Activated naive CD4-positive, alpha-beta T cell treated with anti-CD3 and anti-CD28 coated beads, Interleukin-2, amount 10 ng/mL, durations not matched to agents 7 days and 5 days (primary cell): ENCODE results near the gene WFDC6.

ENCODE experiments used
- CTCF ChIA-PET: fragments of 350-600 bp; sonication (Branson Sonifier 250); formaldehyde crosslinking; loops from one replicate; lab custom pipeline; 2021; ENCODE audit warnings: antibody characterized with exemption; lab: Charles Lee
- DNase-seq: peaks from one replicate; pipeline ENCODE4 v3.0.0-alpha.2; 2020
- H3K27ac Mint-ChIP-seq: one replicate; pipeline ENCODE4 v1.8.0; 2021; ENCODE audit warnings: mild to moderate bottlenecking, moderate library complexity, mixed read lengths
- H3K27me3 Mint-ChIP-seq: one replicate; pipeline ENCODE4 v1.8.0; 2021; ENCODE audit warnings: mild to moderate bottlenecking, mixed read lengths
- H3K36me3 Mint-ChIP-seq: one replicate; pipeline ENCODE4 v1.8.0; 2021; ENCODE audit warnings: mixed read lengths
- H3K4me1 Mint-ChIP-seq: one replicate; pipeline ENCODE4 v1.8.0; 2021; ENCODE audit warnings: mixed read lengths
- H3K4me3 Mint-ChIP-seq: one replicate; pipeline ENCODE4 v1.8.0; 2021; ENCODE audit warnings: mild to moderate bottlenecking, moderate library complexity, mixed read lengths
- H3K9me3 Mint-ChIP-seq: one replicate; pipeline ENCODE4 v1.8.0; 2021; ENCODE audit warnings: mixed read lengths

The WFDC6 gene

GRCh38 chr20:45548410-45548809 lies 9.1 kb upstream of the WFDC6 start:
- Mint-ChIP-seq H3K4me1 (no peaks in the 10 kb centered on the region), H3K9me3 (no peaks in the 10 kb centered on the region), H3K36me3 (no peaks in the 10 kb centered on the region), H3K4me3 (no peak overlapping the region), H3K27ac (no peak overlapping the region), H3K27me3 (peaks cover 38% of the 10 kb centered on the region)
- DNase-seq = no peak
- CTCF ChIA-PET = no interaction called here

GRCh38 chr20:45547206-45547770 lies 8.0 kb upstream of the WFDC6 start, which contains the start of gene EPPIN:
EPPIN (minus strand) TSS chr20:45547401; CDS start chr20:45547357, 44 bp downstream.
- H3K4me1 Mint-ChIP-seq = no peaks in the 10 kb centered on the region
- CTCF ChIA-PET = no interaction called here
- no peak within 1 kb of the TSS for H3K4me3 Mint-ChIP-seq
- H3K27me3 Mint-ChIP-seq = peaks cover 41% of the 10 kb centered on the region
- H3K27ac Mint-ChIP-seq = no peak within 1 kb of the TSS
- no peak for DNase-seq
- H3K36me3 Mint-ChIP-seq = no peaks in the 10 kb centered on the region
- H3K9me3 Mint-ChIP-seq = no peaks in the 10 kb centered on the region

GRCh38 chr20:45545754-45546453 lies 6.6 kb upstream of the WFDC6 start:
- CTCF ChIA-PET = interaction anchor here (1.5 kb wide), 1 partner anchor 50 kb away, joined by 3 read pairs; no protein-coding TSS in a partner anchor
- Mint-ChIP-seq H3K4me1 (no peaks in the 10 kb centered on the region), H3K9me3 (no peaks in the 10 kb centered on the region), H3K4me3 (no peak overlapping the region), H3K36me3 (no peaks in the 10 kb centered on the region), H3K27ac (no peak overlapping the region), H3K27me3 (peaks cover 47% of the 10 kb centered on the region)
- DNase-seq = no peak

- CTCF ChIA-PET = interaction anchor here (1.5 kb wide), 1 partner anchor 50 kb away, joined by 3 read pairs; no protein-coding TSS in a partner anchor
- no peaks in the 10 kb centered on the region for H3K9me3 Mint-ChIP-seq
- no peak overlapping the region for H3K27ac Mint-ChIP-seq
- H3K4me3 Mint-ChIP-seq = no peak overlapping the region
- peaks cover 47% of the 10 kb centered on the region for H3K27me3 Mint-ChIP-seq
- H3K36me3 Mint-ChIP-seq = no peaks in the 10 kb centered on the region
- no peaks in the 10 kb centered on the region for H3K4me1 Mint-ChIP-seq
- DNase-seq = no peak
Observed at GRCh38 chr20:45545351-45545750, 6.1 kb upstream of the WFDC6 start.

GRCh38 chr20:45538209-45538799 lies 978 bp downstream of the WFDC6 start:
- Mint-ChIP-seq H3K36me3 (no peaks in the 10 kb centered on the region), H3K27ac (no peak overlapping the region), H3K9me3 (no peaks in the 10 kb centered on the region), H3K4me1 (no peaks in the 10 kb centered on the region), H3K4me3 (no peak overlapping the region), H3K27me3 (peaks cover 34% of the 10 kb centered on the region)
- CTCF ChIA-PET = no interaction called here
- DNase-seq = no peak

GRCh38 chr20:45527294-45527693 lies 12.0 kb downstream of the WFDC6 start:
- Mint-ChIP-seq H3K27ac (no peak overlapping the region), H3K4me3 (no peak overlapping the region)
- CTCF ChIA-PET = interaction anchor here (1.7 kb wide), 1 partner anchor 243 kb away, joined by 6 read pairs; no protein-coding TSS in a partner anchor

GRCh38 chr20:45523821-45524220 lies 15.5 kb downstream of the WFDC6 start:
- H3K9me3 Mint-ChIP-seq = no peaks in the 10 kb centered on the region
- H3K4me1 Mint-ChIP-seq = no peaks in the 10 kb centered on the region
- H3K4me3 Mint-ChIP-seq = no peak overlapping the region
- DNase-seq = no peak
- H3K27ac Mint-ChIP-seq = no peak overlapping the region
- CTCF ChIA-PET = no interaction called here
- peaks cover 23% of the 10 kb centered on the region for H3K27me3 Mint-ChIP-seq
- H3K36me3 Mint-ChIP-seq = no peaks in the 10 kb centered on the region

More at GRCh38 chr20:45527294-45527693, 12.0 kb downstream of the WFDC6 start:
- Mint-ChIP-seq H3K36me3 (no peaks in the 10 kb centered on the region), H3K27me3 (peaks cover 23% of the 10 kb centered on the region), H3K9me3 (no peaks in the 10 kb centered on the region), H3K4me1 (no peaks in the 10 kb centered on the region)
- no peak for DNase-seq

- Mint-ChIP-seq H3K4me3 (no peak overlapping the region), H3K27ac (no peak overlapping the region), H3K27me3 (peaks cover 3% of the 10 kb centered on the region), H3K9me3 (no peaks in the 10 kb centered on the region), H3K36me3 (no peaks in the 10 kb centered on the region), H3K4me1 (no peaks in the 10 kb centered on the region)
- no peak for DNase-seq
- CTCF ChIA-PET = no interaction called here
Observed at GRCh38 chr20:45518282-45518681, 21.0 kb downstream of the WFDC6 start.

- Mint-ChIP-seq H3K27me3 (peaks cover 7% of the 10 kb centered on the region), H3K4me3 (no peak within 1 kb of the TSS), H3K9me3 (no peaks in the 10 kb centered on the region), H3K27ac (no peak within 1 kb of the TSS), H3K36me3 (no peaks in the 10 kb centered on the region), H3K4me1 (no peaks in the 10 kb centered on the region)
- DNase-seq = no peak
- CTCF ChIA-PET = interaction anchor here (0.5 kb wide), 1 partner anchor 16 kb away, joined by 3 read pairs; no protein-coding TSS in a partner anchor
Observed at GRCh38 chr20:45515147-45515913, 24.0 kb downstream of the WFDC6 start, which contains the start of gene SPINT3. SPINT3 (minus strand) TSS chr20:45515622; CDS start chr20:45515608, 14 bp downstream.

- no peaks in the 10 kb centered on the region for H3K36me3 Mint-ChIP-seq
- H3K27me3 Mint-ChIP-seq = peaks cover 21% of the 10 kb centered on the region
- CTCF ChIA-PET = interaction anchor here (1.5 kb wide), 1 partner anchor 261 kb away, joined by 3 read pairs; no protein-coding TSS in a partner anchor
- H3K9me3 Mint-ChIP-seq = no peaks in the 10 kb centered on the region
- H3K4me3 Mint-ChIP-seq = no peak overlapping the region
- H3K4me1 Mint-ChIP-seq = peaks cover 3% of the 10 kb centered on the region
- DNase-seq = no peak
- H3K27ac Mint-ChIP-seq = no peak overlapping the region
Observed at GRCh38 chr20:45510242-45510862, 28.9 kb downstream of the WFDC6 start.

- no peaks in the 10 kb centered on the region for H3K36me3 Mint-ChIP-seq
- no peak overlapping the region for H3K4me3 Mint-ChIP-seq
- H3K27me3 Mint-ChIP-seq = peaks cover 19% of the 10 kb centered on the region
- CTCF ChIA-PET = no interaction called here
- no peak for DNase-seq
- H3K27ac Mint-ChIP-seq = no peak overlapping the region
- no peaks in the 10 kb centered on the region for H3K9me3 Mint-ChIP-seq
- H3K4me1 Mint-ChIP-seq = peaks cover 3% of the 10 kb centered on the region
Observed at GRCh38 chr20:45509091-45509490, 30.2 kb downstream of the WFDC6 start.

GRCh38 chr20:45508068-45508886 lies 31.0 kb downstream of the WFDC6 start:
- CTCF ChIA-PET = no interaction called here
- no peaks in the 10 kb centered on the region for H3K36me3 Mint-ChIP-seq
- no peak overlapping the region for H3K27ac Mint-ChIP-seq
- no peak overlapping the region for H3K4me3 Mint-ChIP-seq
- DNase-seq = no peak
- peaks cover 19% of the 10 kb centered on the region for H3K27me3 Mint-ChIP-seq
- H3K4me1 Mint-ChIP-seq = peaks cover 3% of the 10 kb centered on the region
- no peaks in the 10 kb centered on the region for H3K9me3 Mint-ChIP-seq
